ENCODE results near the gene ASF1A. TPM values are rescaled to one million over a fixed set of nuclear protein-coding genes. Genes with fewer than 3 reads are reported as not detected.

ASF1A gene
- total and polyA plus RNA-seq, 2 experiments from 2014 or later, result 25.4 to 72.2 TPM

- DNase-seq (ENCODE audit: low spot score) (no peak), ATAC-seq (no peak)
- Mint-ChIP-seq H3K4me1 (peaks cover 30% of the 10 kb centered on the region), H3K9me3 (no peaks in the 10 kb centered on the region), H3K4me3 (peak overlapping the region; percentile 90), H3K27me3 (ENCODE audit: insufficient read depth, low read depth, poor library complexity) (peaks cover 14% of the 10 kb centered on the region), H3K36me3 (ENCODE audit: low read depth) (peaks cover 11% of the 10 kb centered on the region; the same call in 2 of the 3 replicates), H3K27ac (peak overlapping the region; percentile 99)
- Histone ChIP-seq H3K4me3 (peak overlapping the region; percentile 88), H3K79me2 (replicated peaks; ENCODE audit: insufficient read depth) (peaks cover 65% of the 10 kb centered on the region), H3K27me3 (ENCODE audit: insufficient read depth) (no peaks in the 10 kb centered on the region), H3K4me1 (ENCODE audit: insufficient read depth) (peaks cover 37% of the 10 kb centered on the region), H3K36me3 (ENCODE audit: insufficient read depth) (no peaks in the 10 kb centered on the region), H3K4me2 (peak overlapping the region; percentile 82), H2AFZ (no peak overlapping the region), H4K20me1 (replicated peaks; ENCODE audit: insufficient read depth) (no peaks in the 10 kb centered on the region), H3K9me2 (ENCODE audit: insufficient read depth) (no peaks in the 10 kb centered on the region), H3K27ac (ENCODE audit: low read depth) (no peak overlapping the region; the same call in 1 of the 2 replicates), H3F3A (replicated peaks; ENCODE audit: low read depth) (no peaks in the 10 kb centered on the region)
- TF ChIP-seq JUNB (IDR thresholded peaks at IDR 0.05; ENCODE audit: unreplicated experiment), result no peak
- TF ChIP-seq POLR2AphosphoS5 (IDR thresholded peaks at IDR 0.05; ENCODE audit: low read depth), result no peak
- no peak for TF ChIP-seq NANOG (IDR thresholded peaks at IDR 0.05; ENCODE audit: borderline replicate concordance)
- TF ChIP-seq REST (IDR thresholded peaks at IDR 0.05; ENCODE audit: unreplicated experiment), result no peak
- TF ChIP-seq EZH2 (IDR thresholded peaks at IDR 0.05; ENCODE audit: low read depth, unreplicated experiment), result no peak
- TF ChIP-seq CTCF (conservative IDR thresholded peaks at IDR 0.05; ENCODE audit: low read depth in 2 of 2), result no peak
- no peak for TF ChIP-seq ETS1 (IDR thresholded peaks at IDR 0.05)
These were observed 1.5 kb upstream of the ASF1A start for GRCh38 chr6:118892355-118892991.
